ENCODE data around the gene LCE2D.
"Not testable (repeated sequence)": the region's sequence is repeated elsewhere in the genome, so short reads cannot be mapped to it uniquely, and the experiment has no call there.

- TF ChIP-seq CTCF (conservative IDR thresholded peaks at IDR 0.05; ENCODE audit: low read depth, low read length); EZH2phosphoT487 (IDR thresholded peaks at IDR 0.05; ENCODE audit: borderline replicate concordance, low read length): not testable (repeated sequence)
Observed at GRCh38 chr1:152685823-152686222, 22.6 kb downstream of the LCE2D start, which contains the start of gene LCE2B.
